Breast epithelium (tissue), 3 donors: ENCODE results near the gene HNRNPD.

ENCODE experiments used
- CTCF ChIP-seq, 3 donors: fragments of 450-650 bp; IDR thresholded peaks; one replicate each; pipeline ENCODE4 v1.5.1; 2016 to 2017; ENCODE audit warnings: antibody characterized with exemption in 3 of 3, mild to moderate bottlenecking in 3 of 3, moderate library complexity in 3 of 3
- POLR2A ChIP-seq: fragments of 450-650 bp; IDR thresholded peaks from one replicate; pipeline ENCODE4 v1.6.1; 2016; ENCODE audit warnings: antibody characterized with exemption, mild to moderate bottlenecking, moderate library complexity

- no peak for TF ChIP-seq CTCF (IDR thresholded peaks at IDR 0.05)
- no peak for TF ChIP-seq POLR2A
Measured at GRCh38 chr4:82394896-82395295, 21.1 kb upstream of the HNRNPD start.
